Peyer's patch (tissue), 4 donors: Measurements from ENCODE around the gene CAGE1.

Experiments used
- POLR2A ChIP-seq, 2 donors: fragments of 450-650 bp; IDR thresholded peaks; one replicate each; pipeline ENCODE4 v1.5.1; 2017; ENCODE audit warnings: antibody characterized with exemption in 2 of 2, mild to moderate bottlenecking in 2 of 2, moderate library complexity in 2 of 2
- TF ChIP-seq, protein P1 (sequence below), 6 experiments: fragments of 450-650 bp in 4 of 6; fragments of 200-600 bp in 2 of 6; sonication (generic) in 1 of 6; IDR thresholded peaks; one replicate each; pipeline ENCODE4 v1.5.1; 2017 to 2019; ENCODE audit warnings: antibody characterized with exemption in 6 of 6, mild to moderate bottlenecking in 3 of 6, moderate library complexity in 1 of 6

DNA sequence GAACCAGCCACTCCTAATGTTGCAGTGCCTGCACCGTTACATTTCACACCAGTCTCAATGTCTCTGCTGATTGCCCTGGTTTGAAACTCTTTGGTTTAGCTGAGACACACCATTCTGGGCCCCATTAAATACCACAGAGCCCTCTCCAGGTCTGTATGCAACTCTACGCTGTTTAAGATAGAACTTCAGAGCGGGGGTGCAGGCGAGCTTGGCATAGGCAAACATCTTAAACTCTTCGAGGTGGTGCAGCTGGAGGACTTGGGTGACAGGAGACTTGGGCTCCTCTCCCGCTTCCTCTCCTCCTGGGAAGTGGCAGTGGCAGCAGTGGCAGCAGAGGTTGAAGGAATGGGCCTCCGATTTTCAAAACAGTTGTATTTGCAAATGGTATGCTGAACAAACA is 58.1 kb downstream of the CAGE1 start:
- TF ChIP-seq, protein P1, sequence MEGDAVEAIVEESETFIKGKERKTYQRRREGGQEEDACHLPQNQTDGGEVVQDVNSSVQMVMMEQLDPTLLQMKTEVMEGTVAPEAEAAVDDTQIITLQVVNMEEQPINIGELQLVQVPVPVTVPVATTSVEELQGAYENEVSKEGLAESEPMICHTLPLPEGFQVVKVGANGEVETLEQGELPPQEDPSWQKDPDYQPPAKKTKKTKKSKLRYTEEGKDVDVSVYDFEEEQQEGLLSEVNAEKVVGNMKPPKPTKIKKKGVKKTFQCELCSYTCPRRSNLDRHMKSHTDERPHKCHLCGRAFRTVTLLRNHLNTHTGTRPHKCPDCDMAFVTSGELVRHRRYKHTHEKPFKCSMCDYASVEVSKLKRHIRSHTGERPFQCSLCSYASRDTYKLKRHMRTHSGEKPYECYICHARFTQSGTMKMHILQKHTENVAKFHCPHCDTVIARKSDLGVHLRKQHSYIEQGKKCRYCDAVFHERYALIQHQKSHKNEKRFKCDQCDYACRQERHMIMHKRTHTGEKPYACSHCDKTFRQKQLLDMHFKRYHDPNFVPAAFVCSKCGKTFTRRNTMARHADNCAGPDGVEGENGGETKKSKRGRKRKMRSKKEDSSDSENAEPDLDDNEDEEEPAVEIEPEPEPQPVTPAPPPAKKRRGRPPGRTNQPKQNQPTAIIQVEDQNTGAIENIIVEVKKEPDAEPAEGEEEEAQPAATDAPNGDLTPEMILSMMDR (IDR thresholded peaks at IDR 0.05), result no peak
- TF ChIP-seq POLR2A (IDR thresholded peaks at IDR 0.05), result no peak
